GM19239 (cell line): ENCODE results near the gene PCBP3.

Experiments used
- DNase-seq: peaks from one replicate; pipeline ENCODE4 v3.0.0; 2011; ENCODE audit warnings: low spot score; ENCODE audit not compliant: insufficient read length
- FAIRE-seq: peaks from 2 replicates; lab custom pipeline; 2011; peaks lifted over from hg19 to GRCh38; lab: Jason Lieb, UNC

The PCBP3 gene

GRCh38 chr21:45976701-45977311 is 333.3 kb downstream of the PCBP3 start:
- DNase-seq: no peak
- no peak for FAIRE-seq

GRCh38 chr21:45977396-45977795 is 333.9 kb downstream of the PCBP3 start:
- no peak for FAIRE-seq
- no peak for DNase-seq

- FAIRE-seq (no peak), DNase-seq (no peak)
These were observed 335.7 kb downstream of the PCBP3 start for GRCh38 chr21:45979141-45979631.

GRCh38 chr21:45979651-45980050 is 336.1 kb downstream of the PCBP3 start:
- FAIRE-seq (no peak), DNase-seq (no peak)

- FAIRE-seq (no peak), DNase-seq (no peak)
These were observed 336.7 kb downstream of the PCBP3 start for GRCh38 chr21:45980271-45980670.

- no peak for DNase-seq
- no peak for FAIRE-seq
These were observed 337.2 kb downstream of the PCBP3 start for GRCh38 chr21:45980697-45981096.

- peak; percentile 64 for DNase-seq
- FAIRE-seq: peak; percentile 67
These were observed 337.9 kb downstream of the PCBP3 start, which contains the start of gene COL6A1 for GRCh38 chr21:45981151-45982091. COL6A1 (plus strand) TSS chr21:45981770; CDS start chr21:45981851, 81 bp downstream.

- DNase-seq (no peak), FAIRE-seq (no peak)
These were observed 338.7 kb downstream of the PCBP3 start for GRCh38 chr21:45982092-45982757.

- FAIRE-seq (no peak), DNase-seq (no peak)
These were observed 339.5 kb downstream of the PCBP3 start for GRCh38 chr21:45982758-45983648.

- no peak for DNase-seq
- no peak for FAIRE-seq
These were observed 340.1 kb downstream of the PCBP3 start for GRCh38 chr21:45983649-45983965.

GRCh38 chr21:45983981-45984551 is 340.5 kb downstream of the PCBP3 start:
- no peak for FAIRE-seq
- no peak for DNase-seq

GRCh38 chr21:45984584-45985095 is 341.1 kb downstream of the PCBP3 start:
- DNase-seq (no peak), FAIRE-seq (no peak)

- FAIRE-seq (no peak), DNase-seq (no peak)
These were observed 342.2 kb downstream of the PCBP3 start for GRCh38 chr21:45985471-45986315.

- no peak for DNase-seq
- FAIRE-seq: no peak
These were observed 343.0 kb downstream of the PCBP3 start for GRCh38 chr21:45986316-45987051.

- DNase-seq: no peak
- no peak for FAIRE-seq
These were observed 343.7 kb downstream of the PCBP3 start for GRCh38 chr21:45987121-45987711.

- DNase-seq (no peak), FAIRE-seq (no peak)
These were observed 345.1 kb downstream of the PCBP3 start for GRCh38 chr21:45988366-45989347.
